GM21737 (cell line): Measurements from ENCODE around the gene CCDC117.
"Not testable (repeated sequence)": the region's sequence is repeated elsewhere in the genome, so short reads cannot be mapped to it uniquely, and the experiment has no call there.

Experiments
- ATAC-seq: cut with Tn5 transposase; IDR thresholded peaks from one replicate; pipeline ENCODE4 v1.9.1; 2021; ENCODE audit warnings: mild to moderate bottlenecking, moderate library complexity; ENCODE audit not compliant: unreplicated experiment

Gene CCDC117

GRCh38 chr22:28800308-28801041 is 28.0 kb downstream of the CCDC117 start, which contains the start of gene XBP1:
TSS of gene XBP1 (minus strand) at chr22:28800569.
- ATAC-seq: peak; percentile 92

GRCh38 chr22:28801845-28802594 is 29.5 kb downstream of the CCDC117 start:
- ATAC-seq: no peak

GRCh38 chr22:28802595-28803123 is 30.2 kb downstream of the CCDC117 start:
- ATAC-seq: no peak

- not testable (repeated sequence) for ATAC-seq
Measured at GRCh38 chr22:28805426-28805825, 32.9 kb downstream of the CCDC117 start.

GRCh38 chr22:28808716-28809355 is 36.3 kb downstream of the CCDC117 start:
- ATAC-seq: no peak

- ATAC-seq: no peak
Measured at GRCh38 chr22:28810821-28811491, 38.5 kb downstream of the CCDC117 start.

GRCh38 chr22:28812516-28812915 is 40.0 kb downstream of the CCDC117 start:
- ATAC-seq: no peak

GRCh38 chr22:28813772-28814518 is 41.5 kb downstream of the CCDC117 start:
- ATAC-seq: no peak

- no peak for ATAC-seq
Measured at GRCh38 chr22:28815111-28815510, 42.6 kb downstream of the CCDC117 start.

- ATAC-seq: no peak
Measured at GRCh38 chr22:28815729-28816128, 43.2 kb downstream of the CCDC117 start.

- no peak for ATAC-seq
Measured at GRCh38 chr22:28817064-28817463, 44.6 kb downstream of the CCDC117 start.

- no peak for ATAC-seq
Measured at GRCh38 chr22:28817919-28818859, 45.7 kb downstream of the CCDC117 start.

GRCh38 chr22:28819253-28820096 is 47.0 kb downstream of the CCDC117 start:
- no peak for ATAC-seq

- ATAC-seq: no peak
Measured at GRCh38 chr22:28820885-28821284, 48.4 kb downstream of the CCDC117 start.

- no peak for ATAC-seq
Measured at GRCh38 chr22:28821452-28821851, 49.0 kb downstream of the CCDC117 start.

GRCh38 chr22:28822930-28823551 is 50.5 kb downstream of the CCDC117 start:
- no peak for ATAC-seq

GRCh38 chr22:28824455-28824854 is 52.0 kb downstream of the CCDC117 start:
- ATAC-seq: not testable (repeated sequence)

- not testable (repeated sequence) for ATAC-seq
Measured at GRCh38 chr22:28826430-28826829, 53.9 kb downstream of the CCDC117 start.
